ENCODE results near the gene MFSD8. TPM values are rescaled to one million over a fixed set of nuclear protein-coding genes. Genes with fewer than 3 reads are reported as not detected.

MFSD8 gene
- total RNA-seq, 1 experiment from 2014 or later, result 16.6 TPM

DNA sequence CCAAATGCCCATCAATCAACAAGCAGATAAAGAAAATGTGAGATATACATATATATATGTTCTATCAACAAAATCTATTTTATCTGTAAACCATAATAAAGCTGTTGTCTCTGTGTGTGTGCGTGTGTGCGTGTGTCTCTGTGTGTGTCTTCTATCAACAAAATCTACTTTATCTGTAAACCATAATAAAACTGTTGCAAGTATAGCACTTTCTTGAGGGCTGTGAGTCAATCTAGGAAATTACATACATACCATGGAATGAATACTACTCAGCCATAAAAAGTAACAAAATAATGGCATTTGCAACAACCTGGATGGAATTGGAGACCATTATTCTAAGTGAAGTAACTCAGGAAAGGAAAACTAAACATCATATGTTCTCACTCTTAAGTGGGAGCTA is 96.8 kb downstream of the MFSD8 start:
- Histone ChIP-seq H3K9me3 (ENCODE audit: low read depth, low read length, poor library complexity, severe bottlenecking) (no peaks in the 10 kb centered on the region), H3K27ac (ENCODE audit: low read depth, low read length, poor library complexity, severe bottlenecking) (no peak overlapping the region), H3K4me3 (ENCODE audit: low read depth, low read length, poor library complexity, severe bottlenecking) (no peak overlapping the region), H3K4me1 (ENCODE audit: insufficient read depth, low read length, poor library complexity, severe bottlenecking) (no peaks in the 10 kb centered on the region), H3K36me3 (ENCODE audit: insufficient read depth, low read length, poor library complexity, severe bottlenecking) (no peaks in the 10 kb centered on the region), H3K27me3 (replicated peaks; ENCODE audit: insufficient read depth, low read depth, low read length, poor library complexity) (no peaks in the 10 kb centered on the region)
- TF ChIP-seq, protein P1, sequence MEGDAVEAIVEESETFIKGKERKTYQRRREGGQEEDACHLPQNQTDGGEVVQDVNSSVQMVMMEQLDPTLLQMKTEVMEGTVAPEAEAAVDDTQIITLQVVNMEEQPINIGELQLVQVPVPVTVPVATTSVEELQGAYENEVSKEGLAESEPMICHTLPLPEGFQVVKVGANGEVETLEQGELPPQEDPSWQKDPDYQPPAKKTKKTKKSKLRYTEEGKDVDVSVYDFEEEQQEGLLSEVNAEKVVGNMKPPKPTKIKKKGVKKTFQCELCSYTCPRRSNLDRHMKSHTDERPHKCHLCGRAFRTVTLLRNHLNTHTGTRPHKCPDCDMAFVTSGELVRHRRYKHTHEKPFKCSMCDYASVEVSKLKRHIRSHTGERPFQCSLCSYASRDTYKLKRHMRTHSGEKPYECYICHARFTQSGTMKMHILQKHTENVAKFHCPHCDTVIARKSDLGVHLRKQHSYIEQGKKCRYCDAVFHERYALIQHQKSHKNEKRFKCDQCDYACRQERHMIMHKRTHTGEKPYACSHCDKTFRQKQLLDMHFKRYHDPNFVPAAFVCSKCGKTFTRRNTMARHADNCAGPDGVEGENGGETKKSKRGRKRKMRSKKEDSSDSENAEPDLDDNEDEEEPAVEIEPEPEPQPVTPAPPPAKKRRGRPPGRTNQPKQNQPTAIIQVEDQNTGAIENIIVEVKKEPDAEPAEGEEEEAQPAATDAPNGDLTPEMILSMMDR (conservative IDR thresholded peaks at IDR 0.05; ENCODE audit: low read depth, low read length), result no peak
- TF ChIP-seq EZH2 (IDR thresholded peaks at IDR 0.05; ENCODE audit: borderline replicate concordance, low read depth, low read length, poor library complexity, severe bottlenecking), result no peak
- ChIA-PET CTCF (no interaction called here), POLR2A (ENCODE audit: low non-redundant PET) (no interaction called here)
- intact Hi-C loops (cut with micrococcal nuclease; ENCODE audit: unreplicated experiment), result no loop called here
- BruUV-seq (replicated peaks), result no TSS peak
- no peak for DNase-seq (ENCODE audit: low spot score)

Other genes with a start within 250 kb of the MFSD8 start
- not detected in 2 replicates for gene SLC25A31, start 234.8 kb downstream of the MFSD8 start, total RNA-seq (2021)
- gene HSPA4L, start 182.9 kb downstream of the MFSD8 start, total RNA-seq (2021), result 3.8 and 4.9 TPM in 2 replicates
- gene PLK4, start 84.3 kb downstream of the MFSD8 start, total RNA-seq (2021), result 46.9 and 52.4 TPM in 2 replicates
- 8.4 and 10.1 TPM in 2 replicates for gene ABHD18, start 233 bp upstream of the MFSD8 start, total RNA-seq (2021)
- 20.3 and 21.5 TPM in 2 replicates for gene LARP1B, start 96.1 kb upstream of the MFSD8 start, total RNA-seq (2021)